HCT116 (cell line): ENCODE measurements around the gene BLOC1S5.
A peak's percentile ranks its signal among the peaks of the same experiment; 100 is the strongest.

Source experiments
- ELF1 ChIP-seq: IDR thresholded peaks from 2 replicates; pipeline ENCODE4 v1.6.1; 2012; ENCODE audit warnings: low read depth, borderline replicate concordance
- EZH2phosphoT487 ChIP-seq: fragments of 200-600 bp; IDR thresholded peaks from 2 replicates; pipeline ENCODE4 v1.6.1; 2018; ENCODE audit warnings: antibody characterized with exemption, borderline replicate concordance
- POLR2A ChIP-seq: IDR thresholded peaks from 2 replicates; pipeline ENCODE4 v1.7.0; 2011; ENCODE audit warnings: borderline replicate concordance; ENCODE audit not compliant: insufficient read depth, insufficient read length; ENCODE audit errors: extremely low read depth
- POLR2AphosphoS5 ChIP-seq: IDR thresholded peaks from 2 replicates; pipeline ENCODE4 v1.6.1; 2011; ENCODE audit warnings: mild to moderate bottlenecking, low read depth, low read length, moderate library complexity
- ZNF274 ChIP-seq: fragments of 200-500 bp; sonication (Bioruptor generic); IDR thresholded peaks from 2 replicates; pipeline ENCODE4 v1.6.1; 2014; ENCODE audit warnings: mild to moderate bottlenecking, low read depth, low read length, inconsistent platforms
- TF ChIP-seq, protein P1 (sequence below), 3 experiments: fragments of 200-600 bp in 1 of 3; sonication (generic) in 1 of 3; IDR thresholded peaks in 2 of 3; conservative IDR thresholded peaks in 1 of 3; 2 replicates each; pipeline ENCODE4 v1.5.1; 2012 to 2017; ENCODE audit warnings: low read depth in 2 of 3, low read length in 2 of 3, antibody characterized with exemption in 1 of 3, borderline replicate concordance in 1 of 3, control low read depth in 1 of 3, mild to moderate bottlenecking in 1 of 3, mixed read lengths in 1 of 3, mixed run types in 1 of 3, moderate library complexity in 1 of 3; ENCODE audit not compliant: insufficient read depth in 1 of 3
- TF ChIP-seq, protein P2 (sequence below): IDR thresholded peaks from 2 replicates; pipeline ENCODE4 v1.6.1; 2011; ENCODE audit warnings: mild to moderate bottlenecking, low read length, moderate library complexity; ENCODE audit not compliant: insufficient replicate concordance; ENCODE audit errors: extremely low read depth

DNA sequence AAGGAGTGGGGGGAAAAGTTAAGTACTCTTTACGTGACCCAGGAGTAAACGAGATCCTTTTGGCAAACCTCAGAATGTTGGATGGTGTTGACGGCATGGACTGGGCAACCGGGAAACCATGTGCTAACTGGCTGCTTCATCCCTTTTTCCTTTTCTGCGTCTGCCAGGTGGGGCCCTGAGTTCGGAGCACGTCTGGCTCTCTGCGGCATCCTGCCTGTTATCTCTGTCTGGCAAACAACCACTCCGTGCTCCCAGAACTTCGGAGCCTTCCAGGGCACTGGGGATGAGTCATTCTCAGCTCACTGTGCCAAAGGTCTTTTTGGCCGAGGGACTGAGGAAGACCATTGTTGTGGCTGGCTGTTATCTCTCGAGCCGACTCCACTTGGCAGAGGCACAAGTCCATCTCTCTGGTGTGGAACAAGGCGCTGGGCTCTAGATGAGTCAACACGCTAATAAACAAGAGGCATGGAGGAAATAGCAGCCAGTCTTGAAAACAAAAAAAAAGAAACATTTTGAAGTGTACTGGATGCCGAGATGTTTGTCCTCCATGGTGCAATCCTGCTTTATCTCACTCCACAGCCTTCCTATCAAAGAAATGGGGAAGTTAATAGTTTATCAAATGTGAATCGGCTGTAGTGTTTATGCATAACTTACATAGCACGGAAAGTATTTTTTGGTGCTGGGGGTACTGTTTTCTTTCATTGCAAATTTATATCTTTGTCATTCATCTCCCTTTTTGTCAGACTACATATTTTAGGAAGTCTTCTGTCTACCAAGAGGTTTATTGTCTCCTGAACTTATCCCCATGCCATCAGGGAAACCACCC, 89.0 kb downstream of the BLOC1S5 start:
- TF ChIP-seq, protein P1, sequence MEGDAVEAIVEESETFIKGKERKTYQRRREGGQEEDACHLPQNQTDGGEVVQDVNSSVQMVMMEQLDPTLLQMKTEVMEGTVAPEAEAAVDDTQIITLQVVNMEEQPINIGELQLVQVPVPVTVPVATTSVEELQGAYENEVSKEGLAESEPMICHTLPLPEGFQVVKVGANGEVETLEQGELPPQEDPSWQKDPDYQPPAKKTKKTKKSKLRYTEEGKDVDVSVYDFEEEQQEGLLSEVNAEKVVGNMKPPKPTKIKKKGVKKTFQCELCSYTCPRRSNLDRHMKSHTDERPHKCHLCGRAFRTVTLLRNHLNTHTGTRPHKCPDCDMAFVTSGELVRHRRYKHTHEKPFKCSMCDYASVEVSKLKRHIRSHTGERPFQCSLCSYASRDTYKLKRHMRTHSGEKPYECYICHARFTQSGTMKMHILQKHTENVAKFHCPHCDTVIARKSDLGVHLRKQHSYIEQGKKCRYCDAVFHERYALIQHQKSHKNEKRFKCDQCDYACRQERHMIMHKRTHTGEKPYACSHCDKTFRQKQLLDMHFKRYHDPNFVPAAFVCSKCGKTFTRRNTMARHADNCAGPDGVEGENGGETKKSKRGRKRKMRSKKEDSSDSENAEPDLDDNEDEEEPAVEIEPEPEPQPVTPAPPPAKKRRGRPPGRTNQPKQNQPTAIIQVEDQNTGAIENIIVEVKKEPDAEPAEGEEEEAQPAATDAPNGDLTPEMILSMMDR (IDR thresholded peaks at IDR 0.05 in 2 of 3, conservative IDR thresholded peaks at IDR 0.05 in 1 of 3; ENCODE audit: borderline replicate concordance in 1 of 3, insufficient read depth in 1 of 3, low read depth in 2 of 3, low read length in 2 of 3): no peak
- TF ChIP-seq POLR2A (no peak), ELF1 (no peak), POLR2AphosphoS5 (peak; percentile 58), EZH2phosphoT487 (no peak), ZNF274 (no peak)
- TF ChIP-seq, protein P2, sequence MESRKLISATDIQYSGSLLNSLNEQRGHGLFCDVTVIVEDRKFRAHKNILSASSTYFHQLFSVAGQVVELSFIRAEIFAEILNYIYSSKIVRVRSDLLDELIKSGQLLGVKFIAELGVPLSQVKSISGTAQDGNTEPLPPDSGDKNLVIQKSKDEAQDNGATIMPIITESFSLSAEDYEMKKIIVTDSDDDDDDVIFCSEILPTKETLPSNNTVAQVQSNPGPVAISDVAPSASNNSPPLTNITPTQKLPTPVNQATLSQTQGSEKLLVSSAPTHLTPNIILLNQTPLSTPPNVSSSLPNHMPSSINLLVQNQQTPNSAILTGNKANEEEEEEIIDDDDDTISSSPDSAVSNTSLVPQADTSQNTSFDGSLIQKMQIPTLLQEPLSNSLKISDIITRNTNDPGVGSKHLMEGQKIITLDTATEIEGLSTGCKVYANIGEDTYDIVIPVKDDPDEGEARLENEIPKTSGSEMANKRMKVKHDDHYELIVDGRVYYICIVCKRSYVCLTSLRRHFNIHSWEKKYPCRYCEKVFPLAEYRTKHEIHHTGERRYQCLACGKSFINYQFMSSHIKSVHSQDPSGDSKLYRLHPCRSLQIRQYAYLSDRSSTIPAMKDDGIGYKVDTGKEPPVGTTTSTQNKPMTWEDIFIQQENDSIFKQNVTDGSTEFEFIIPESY: no peak
